ENCODE measurements around the gene MIF.
"Not testable (repeated sequence)": the region's sequence is repeated elsewhere in the genome, so short reads cannot be mapped to it uniquely, and the experiment has no call there.

MIF gene

GRCh38 chr22:23877566-23877965, 16.6 kb upstream of the MIF start:
- DNase-seq: no peak

- DNase-seq: no peak
Observed at GRCh38 chr22:23878219-23878618, 16.0 kb upstream of the MIF start.

GRCh38 chr22:23882370-23882769, 11.8 kb upstream of the MIF start:
- no peak for DNase-seq

- no peak for DNase-seq
Observed at GRCh38 chr22:23883658-23884057, 10.5 kb upstream of the MIF start.

- DNase-seq: no peak
Observed at GRCh38 chr22:23884140-23884539, 10.0 kb upstream of the MIF start.

GRCh38 chr22:23888615-23889401, 5.4 kb upstream of the MIF start:
- DNase-seq: no peak

- no peak for DNase-seq
Observed at GRCh38 chr22:23889620-23890019, 4.6 kb upstream of the MIF start.

- no peak for DNase-seq
Observed at GRCh38 chr22:23891726-23892125, 2.5 kb upstream of the MIF start.

GRCh38 chr22:23892130-23892529, 2.1 kb upstream of the MIF start:
- no peak for DNase-seq

GRCh38 chr22:23892706-23893105, 1.5 kb upstream of the MIF start:
- no peak for DNase-seq

- DNase-seq: no peak
Observed at GRCh38 chr22:23893121-23893944, 850 bp upstream of the MIF start.

GRCh38 chr22:23894710-23895598, 771 bp downstream of the MIF start:
- peak; percentile 87 for DNase-seq

- no peak for DNase-seq
Observed at GRCh38 chr22:23895599-23896144, 1.5 kb downstream of the MIF start.

- DNase-seq: no peak
Observed at GRCh38 chr22:23896166-23896522, 2.0 kb downstream of the MIF start.

GRCh38 chr22:23896523-23897186, 2.5 kb downstream of the MIF start:
- DNase-seq: no peak

GRCh38 chr22:23897320-23897719, 3.1 kb downstream of the MIF start:
- DNase-seq: no peak

GRCh38 chr22:23898006-23898974, 4.1 kb downstream of the MIF start:
- peak; percentile 20 for DNase-seq

- no peak for DNase-seq
Observed at GRCh38 chr22:23899042-23899745, 5.0 kb downstream of the MIF start.

- DNase-seq: not testable (repeated sequence)
Observed at GRCh38 chr22:23900227-23900626, 6.0 kb downstream of the MIF start.

- no peak for DNase-seq
Observed at GRCh38 chr22:23901600-23901999, 7.4 kb downstream of the MIF start.

Measured in stimulated activated CD4-positive, alpha-beta T cell treated with anti-CD3 and anti-CD28 coated beads, Interleukin-15, amount 100 ng/mL, for 24 hours (primary cell).